SK-N-SH treated with all-trans-retinoic acid at 6 μM for 48 hours (cell line): ENCODE measurements around the gene STARD6.

ENCODE experiments used
- ATAC-seq: fragments of 200-7000 bp; cut with Tn5 transposase; 3 replicates; pipeline ENCODE4 v1.9.1; 2020; ENCODE audit warnings: mild to moderate bottlenecking, moderate library complexity
- ARNTL ChIP-seq: fragments of 450-650 bp; formaldehyde crosslinking; IDR thresholded peaks from 2 replicates; pipeline ENCODE4 v1.5.0; 2020; ENCODE audit warnings: low read depth, mild to moderate bottlenecking, moderate library complexity, borderline replicate concordance
- BACH2 ChIP-seq: fragments of 250-450 bp; sonication (Bioruptor Pico); IDR thresholded peaks from 2 replicates; pipeline ENCODE4 v1.9.0; 2021; ENCODE audit warnings: mild to moderate bottlenecking, borderline replicate concordance
- CSDC2 ChIP-seq: fragments of 250-450 bp; sonication (Bioruptor Pico); IDR thresholded peaks from 2 replicates; pipeline ENCODE4 v1.5.0; 2020; ENCODE audit warnings: mild to moderate bottlenecking, moderate library complexity
- ESRRG ChIP-seq: fragments of 250-450 bp; sonication (Bioruptor Pico); IDR thresholded peaks from 2 replicates; pipeline ENCODE4 v1.6.1; 2021; ENCODE audit warnings: mild to moderate bottlenecking
- GLIS3 ChIP-seq: fragments of 250-450 bp; sonication (Bioruptor Pico); IDR thresholded peaks from 2 replicates; pipeline ENCODE4 v1.5.0; 2020; ENCODE audit warnings: mild to moderate bottlenecking, moderate library complexity
- ISL1 ChIP-seq: fragments of 250-450 bp; sonication (Bioruptor Pico); IDR thresholded peaks from 2 replicates; pipeline ENCODE4 v2.1.2; 2022; ENCODE audit warnings: mild to moderate bottlenecking, moderate library complexity
- OSR1 ChIP-seq: fragments of 250-450 bp; sonication (Bioruptor Pico); IDR thresholded peaks from 2 replicates; pipeline ENCODE4 v1.8.0; 2022; ENCODE audit warnings: moderate library complexity, mild to moderate bottlenecking, inconsistent platforms
- PPARA ChIP-seq: fragments of 250-450 bp; sonication (Bioruptor Pico); IDR thresholded peaks from 2 replicates; pipeline ENCODE4 v1.5.0; 2020; ENCODE audit warnings: mild to moderate bottlenecking, borderline replicate concordance
- RARB ChIP-seq: fragments of 250-450 bp; sonication (Bioruptor Pico); IDR thresholded peaks from 2 replicates; pipeline ENCODE4 v1.8.0; 2021; ENCODE audit warnings: mild to moderate bottlenecking, moderate library complexity
- TCF4 ChIP-seq: fragments of 250-450 bp; sonication (Bioruptor Pico); IDR thresholded peaks from 2 replicates; pipeline ENCODE4 v1.8.0; 2021; ENCODE audit warnings: mild to moderate bottlenecking, moderate library complexity, borderline replicate concordance
- TOX ChIP-seq: fragments of 250-450 bp; sonication (Bioruptor Pico); IDR thresholded peaks from 2 replicates; pipeline ENCODE4 v1.8.0; 2021; ENCODE audit warnings: mild to moderate bottlenecking, moderate library complexity, borderline replicate concordance
- ZC3H10 ChIP-seq: fragments of 250-450 bp; sonication (Bioruptor Pico); IDR thresholded peaks from 2 replicates; pipeline ENCODE4 v1.5.1; 2021; ENCODE audit warnings: mild to moderate bottlenecking, moderate library complexity
- ZFP3 ChIP-seq: fragments of 250-450 bp; sonication (Bioruptor Pico); IDR thresholded peaks from 2 replicates; pipeline ENCODE4 v1.5.0; 2020; ENCODE audit warnings: mild to moderate bottlenecking, moderate library complexity
- ZFP30 ChIP-seq: fragments of 450-650 bp; formaldehyde crosslinking; IDR thresholded peaks from 2 replicates; pipeline ENCODE4 v1.5.0; 2022; ENCODE audit warnings: mild to moderate bottlenecking, moderate library complexity
- ZNF565 ChIP-seq: fragments of 450-650 bp; formaldehyde crosslinking; conservative IDR thresholded peaks from 2 replicates; pipeline ENCODE4 v1.5.0; 2020; ENCODE audit warnings: low read depth, mild to moderate bottlenecking, moderate library complexity
- ZNF70 ChIP-seq: fragments of 450-650 bp; formaldehyde crosslinking; IDR thresholded peaks from 2 replicates; pipeline ENCODE4 v1.5.0; 2020; ENCODE audit warnings: mild to moderate bottlenecking, moderate library complexity
- ZNF8 ChIP-seq: fragments of 450-650 bp; formaldehyde crosslinking; IDR thresholded peaks from 2 replicates; pipeline ENCODE4 v1.5.0; 2020; ENCODE audit warnings: mild to moderate bottlenecking, moderate library complexity
- TF ChIP-seq, protein P1 (sequence below): fragments of 250-450 bp; sonication (Bioruptor Pico); IDR thresholded peaks from 2 replicates; pipeline ENCODE4 v1.8.0; 2021; ENCODE audit warnings: low read depth, mild to moderate bottlenecking, moderate library complexity, borderline replicate concordance
- TF ChIP-seq, protein P2 (sequence below): fragments of 250-450 bp; sonication (Bioruptor Pico); IDR thresholded peaks from 2 replicates; pipeline ENCODE4 v1.5.1; 2020; ENCODE audit warnings: low read depth, mild to moderate bottlenecking, moderate library complexity
- TF ChIP-seq, protein P3 (sequence below): fragments of 250-450 bp; sonication (Bioruptor Pico); IDR thresholded peaks from 2 replicates; pipeline ENCODE4 v1.5.0; 2020; ENCODE audit warnings: mild to moderate bottlenecking, moderate library complexity
- TF ChIP-seq, protein P4 (sequence below): fragments of 250-450 bp; sonication (Bioruptor Pico); IDR thresholded peaks from 2 replicates; pipeline ENCODE4 v1.8.0; 2020; ENCODE audit warnings: mild to moderate bottlenecking, moderate library complexity, borderline replicate concordance
- TF ChIP-seq, protein P5 (sequence below): fragments of 250-450 bp; sonication (Bioruptor Pico); IDR thresholded peaks from 2 replicates; pipeline ENCODE4 v1.5.1; 2021; ENCODE audit warnings: mild to moderate bottlenecking, moderate library complexity

STARD6 gene

DNA sequence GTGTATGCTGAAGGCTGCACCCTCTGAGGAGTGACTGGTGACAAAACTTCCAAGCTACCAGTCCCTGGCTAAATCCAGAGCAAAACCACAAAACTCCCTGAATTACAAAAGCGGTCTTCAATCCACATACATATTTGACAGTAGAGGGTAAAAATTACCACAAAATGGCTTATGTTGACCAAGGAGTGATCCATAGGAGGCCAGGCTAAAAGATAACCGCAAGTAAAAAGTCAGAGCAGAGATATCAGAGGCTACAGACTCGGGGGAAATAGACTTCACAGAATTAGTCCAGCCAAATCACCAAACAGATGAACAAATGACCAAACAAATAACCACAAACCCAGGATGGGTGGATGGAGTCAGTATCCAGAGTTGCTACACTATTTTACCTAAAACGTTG lies 19.4 kb downstream of the STARD6 start (continued):
- TF ChIP-seq ZNF70 (no peak), ESRRG (CRISPR knock-in tag) (no peak), RARB (no peak), OSR1 (CRISPR knock-in tag) (no peak)
- TF ChIP-seq, all 23 proteins: peak for 0

DNA sequence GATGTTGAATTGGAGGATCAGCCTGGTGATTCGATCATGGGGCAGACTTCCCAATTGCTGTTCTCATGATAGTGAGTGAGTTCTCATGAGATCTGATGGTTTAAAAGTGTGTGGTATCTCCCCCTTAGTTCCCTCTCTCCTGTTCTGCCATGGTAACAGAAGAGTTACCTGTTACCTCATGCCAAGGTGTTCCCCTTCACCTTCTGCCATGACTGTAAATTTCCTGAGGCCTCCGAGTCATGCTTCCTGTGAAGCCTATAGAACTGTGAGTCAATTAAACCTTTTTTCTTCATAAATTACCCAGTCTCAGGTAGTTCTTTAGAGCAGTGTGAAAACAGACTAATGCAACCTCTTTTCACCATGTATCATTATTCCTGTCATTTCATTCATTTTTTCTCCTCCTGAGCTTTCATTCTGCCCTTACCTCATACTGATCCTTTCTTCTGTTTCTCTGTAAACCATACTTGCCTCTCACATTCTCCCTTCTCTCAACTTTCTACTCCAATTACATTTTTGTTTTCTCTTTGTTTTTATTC lies 22.0 kb downstream of the STARD6 start:
- no peak for TF ChIP-seq ZNF8 (CRISPR knock-in tag)
- TF ChIP-seq OSR1 (CRISPR knock-in tag) = no peak
- TF ChIP-seq, protein P1, sequence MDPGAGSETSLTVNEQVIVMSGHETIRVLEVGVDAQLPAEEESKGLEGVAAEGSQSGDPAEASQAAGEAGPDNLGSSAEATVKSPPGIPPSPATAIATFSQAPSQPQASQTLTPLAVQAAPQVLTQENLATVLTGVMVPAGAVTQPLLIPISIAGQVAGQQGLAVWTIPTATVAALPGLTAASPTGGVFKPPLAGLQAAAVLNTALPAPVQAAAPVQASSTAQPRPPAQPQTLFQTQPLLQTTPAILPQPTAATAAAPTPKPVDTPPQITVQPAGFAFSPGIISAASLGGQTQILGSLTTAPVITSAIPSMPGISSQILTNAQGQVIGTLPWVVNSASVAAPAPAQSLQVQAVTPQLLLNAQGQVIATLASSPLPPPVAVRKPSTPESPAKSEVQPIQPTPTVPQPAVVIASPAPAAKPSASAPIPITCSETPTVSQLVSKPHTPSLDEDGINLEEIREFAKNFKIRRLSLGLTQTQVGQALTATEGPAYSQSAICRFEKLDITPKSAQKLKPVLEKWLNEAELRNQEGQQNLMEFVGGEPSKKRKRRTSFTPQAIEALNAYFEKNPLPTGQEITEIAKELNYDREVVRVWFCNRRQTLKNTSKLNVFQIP = no peak
- no peak for TF ChIP-seq GLIS3 (CRISPR knock-in tag)
- TF ChIP-seq TCF4 (CRISPR knock-in tag) = no peak
- TF ChIP-seq ZFP30 (CRISPR knock-in tag) = no peak
- TF ChIP-seq, protein P2, sequence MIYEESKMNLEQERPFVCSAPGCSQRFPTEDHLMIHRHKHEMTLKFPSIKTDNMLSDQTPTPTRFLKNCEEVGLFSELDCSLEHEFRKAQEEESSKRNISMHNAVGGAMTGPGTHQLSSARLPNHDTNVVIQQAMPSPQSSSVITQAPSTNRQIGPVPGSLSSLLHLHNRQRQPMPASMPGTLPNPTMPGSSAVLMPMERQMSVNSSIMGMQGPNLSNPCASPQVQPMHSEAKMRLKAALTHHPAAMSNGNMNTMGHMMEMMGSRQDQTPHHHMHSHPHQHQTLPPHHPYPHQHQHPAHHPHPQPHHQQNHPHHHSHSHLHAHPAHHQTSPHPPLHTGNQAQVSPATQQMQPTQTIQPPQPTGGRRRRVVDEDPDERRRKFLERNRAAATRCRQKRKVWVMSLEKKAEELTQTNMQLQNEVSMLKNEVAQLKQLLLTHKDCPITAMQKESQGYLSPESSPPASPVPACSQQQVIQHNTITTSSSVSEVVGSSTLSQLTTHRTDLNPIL (CRISPR knock-in tag) = no peak
- TF ChIP-seq BACH2 (CRISPR knock-in tag) = no peak
- no peak for TF ChIP-seq ZC3H10 (CRISPR knock-in tag)
- TF ChIP-seq, protein P3, sequence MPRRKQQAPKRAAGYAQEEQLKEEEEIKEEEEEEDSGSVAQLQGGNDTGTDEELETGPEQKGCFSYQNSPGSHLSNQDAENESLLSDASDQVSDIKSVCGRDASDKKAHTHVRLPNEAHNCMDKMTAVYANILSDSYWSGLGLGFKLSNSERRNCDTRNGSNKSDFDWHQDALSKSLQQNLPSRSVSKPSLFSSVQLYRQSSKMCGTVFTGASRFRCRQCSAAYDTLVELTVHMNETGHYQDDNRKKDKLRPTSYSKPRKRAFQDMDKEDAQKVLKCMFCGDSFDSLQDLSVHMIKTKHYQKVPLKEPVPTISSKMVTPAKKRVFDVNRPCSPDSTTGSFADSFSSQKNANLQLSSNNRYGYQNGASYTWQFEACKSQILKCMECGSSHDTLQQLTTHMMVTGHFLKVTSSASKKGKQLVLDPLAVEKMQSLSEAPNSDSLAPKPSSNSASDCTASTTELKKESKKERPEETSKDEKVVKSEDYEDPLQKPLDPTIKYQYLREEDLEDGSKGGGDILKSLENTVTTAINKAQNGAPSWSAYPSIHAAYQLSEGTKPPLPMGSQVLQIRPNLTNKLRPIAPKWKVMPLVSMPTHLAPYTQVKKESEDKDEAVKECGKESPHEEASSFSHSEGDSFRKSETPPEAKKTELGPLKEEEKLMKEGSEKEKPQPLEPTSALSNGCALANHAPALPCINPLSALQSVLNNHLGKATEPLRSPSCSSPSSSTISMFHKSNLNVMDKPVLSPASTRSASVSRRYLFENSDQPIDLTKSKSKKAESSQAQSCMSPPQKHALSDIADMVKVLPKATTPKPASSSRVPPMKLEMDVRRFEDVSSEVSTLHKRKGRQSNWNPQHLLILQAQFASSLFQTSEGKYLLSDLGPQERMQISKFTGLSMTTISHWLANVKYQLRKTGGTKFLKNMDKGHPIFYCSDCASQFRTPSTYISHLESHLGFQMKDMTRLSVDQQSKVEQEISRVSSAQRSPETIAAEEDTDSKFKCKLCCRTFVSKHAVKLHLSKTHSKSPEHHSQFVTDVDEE (CRISPR knock-in tag) = no peak
- no peak for TF ChIP-seq ISL1
- TF ChIP-seq, protein P4, sequence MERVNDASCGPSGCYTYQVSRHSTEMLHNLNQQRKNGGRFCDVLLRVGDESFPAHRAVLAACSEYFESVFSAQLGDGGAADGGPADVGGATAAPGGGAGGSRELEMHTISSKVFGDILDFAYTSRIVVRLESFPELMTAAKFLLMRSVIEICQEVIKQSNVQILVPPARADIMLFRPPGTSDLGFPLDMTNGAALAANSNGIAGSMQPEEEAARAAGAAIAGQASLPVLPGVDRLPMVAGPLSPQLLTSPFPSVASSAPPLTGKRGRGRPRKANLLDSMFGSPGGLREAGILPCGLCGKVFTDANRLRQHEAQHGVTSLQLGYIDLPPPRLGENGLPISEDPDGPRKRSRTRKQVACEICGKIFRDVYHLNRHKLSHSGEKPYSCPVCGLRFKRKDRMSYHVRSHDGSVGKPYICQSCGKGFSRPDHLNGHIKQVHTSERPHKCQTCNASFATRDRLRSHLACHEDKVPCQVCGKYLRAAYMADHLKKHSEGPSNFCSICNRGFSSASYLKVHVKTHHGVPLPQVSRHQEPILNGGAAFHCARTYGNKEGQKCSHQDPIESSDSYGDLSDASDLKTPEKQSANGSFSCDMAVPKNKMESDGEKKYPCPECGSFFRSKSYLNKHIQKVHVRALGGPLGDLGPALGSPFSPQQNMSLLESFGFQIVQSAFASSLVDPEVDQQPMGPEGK = no peak
- TF ChIP-seq ARNTL (CRISPR knock-in tag) = no peak
- TF ChIP-seq ESRRG (CRISPR knock-in tag) = no peak
- TF ChIP-seq RARB = no peak
- TF ChIP-seq PPARA (CRISPR knock-in tag) = no peak
- TF ChIP-seq, protein P5, sequence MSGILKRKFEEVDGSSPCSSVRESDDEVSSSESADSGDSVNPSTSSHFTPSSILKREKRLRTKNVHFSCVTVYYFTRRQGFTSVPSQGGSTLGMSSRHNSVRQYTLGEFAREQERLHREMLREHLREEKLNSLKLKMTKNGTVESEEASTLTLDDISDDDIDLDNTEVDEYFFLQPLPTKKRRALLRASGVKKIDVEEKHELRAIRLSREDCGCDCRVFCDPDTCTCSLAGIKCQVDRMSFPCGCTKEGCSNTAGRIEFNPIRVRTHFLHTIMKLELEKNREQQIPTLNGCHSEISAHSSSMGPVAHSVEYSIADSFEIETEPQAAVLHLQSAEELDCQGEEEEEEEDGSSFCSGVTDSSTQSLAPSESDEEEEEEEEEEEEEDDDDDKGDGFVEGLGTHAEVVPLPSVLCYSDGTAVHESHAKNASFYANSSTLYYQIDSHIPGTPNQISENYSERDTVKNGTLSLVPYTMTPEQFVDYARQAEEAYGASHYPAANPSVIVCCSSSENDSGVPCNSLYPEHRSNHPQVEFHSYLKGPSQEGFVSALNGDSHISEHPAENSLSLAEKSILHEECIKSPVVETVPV (CRISPR knock-in tag) = no peak
- no peak for TF ChIP-seq CSDC2 (CRISPR knock-in tag)
- no peak for TF ChIP-seq TOX (CRISPR knock-in tag)
- ATAC-seq = no peak

DNA sequence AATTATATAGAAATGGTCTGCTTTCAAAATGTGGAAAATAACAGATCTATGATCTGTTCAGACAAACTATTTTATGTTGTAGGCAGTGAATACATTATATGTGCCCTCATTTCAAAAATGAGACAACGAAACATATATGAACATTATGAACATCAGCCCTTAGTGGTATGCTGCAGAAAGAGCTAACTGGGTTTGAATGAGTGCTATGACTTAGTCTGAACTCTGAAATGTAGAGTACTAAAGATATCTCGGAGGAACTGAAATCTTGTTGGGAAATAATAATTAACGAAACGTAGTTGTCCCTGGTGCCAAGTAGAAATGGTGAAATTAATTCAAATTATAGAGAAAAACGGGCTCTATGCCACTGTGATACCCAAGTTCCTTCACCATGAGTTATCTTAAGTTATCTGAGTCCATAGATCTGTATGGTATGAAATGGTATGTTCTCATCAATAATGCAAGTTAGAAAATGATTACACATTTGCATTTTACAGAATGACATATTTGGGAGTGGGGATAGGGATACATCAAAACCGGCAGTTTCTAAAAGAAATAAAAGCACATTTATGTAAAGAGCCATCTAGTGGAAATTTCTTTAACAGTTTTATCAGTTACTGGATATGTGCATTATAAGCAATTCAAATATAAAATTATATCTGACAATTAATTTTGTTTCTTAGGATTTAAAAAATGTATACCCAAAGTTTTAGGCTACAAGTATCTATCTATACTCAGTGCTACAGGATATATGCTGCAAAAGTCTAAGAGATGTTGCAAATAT lies 26.7 kb downstream of the STARD6 start:
- ATAC-seq = 0 out of 3 replicates have a peak, but pooled peaks have one; percentile 38
- TF ChIP-seq RARB (no peak), BACH2 (CRISPR knock-in tag) (no peak), ISL1 (no peak), TOX (CRISPR knock-in tag) (no peak), CSDC2 (CRISPR knock-in tag) (no peak), ZNF565 (no peak), PPARA (CRISPR knock-in tag) (no peak), GLIS3 (CRISPR knock-in tag) (no peak), ZFP3 (CRISPR knock-in tag) (no peak), ZC3H10 (CRISPR knock-in tag) (no peak)
- TF ChIP-seq, protein P1 = no peak
- TF ChIP-seq, protein P3 (CRISPR knock-in tag) = no peak
